HG03439 (cell line): Measurements from ENCODE around the gene ADD2.
"Not testable (repeated sequence)": the region's sequence is repeated elsewhere in the genome, so short reads cannot be mapped to it uniquely, and the experiment has no call there.

Experiments
- ATAC-seq: cut with Tn5 transposase; IDR thresholded peaks from one replicate; pipeline ENCODE4 v1.9.1; 2021; ENCODE audit warnings: mild to moderate bottlenecking, moderate library complexity; ENCODE audit not compliant: unreplicated experiment

ADD2 gene

GRCh38 chr2:70767699-70768589 lies at the start of gene ADD2:
TSS of gene ADD2 (minus strand) at chr2:70768200. CDS start at chr2:70706408, 61,792 bp downstream.
- no peak for ATAC-seq

GRCh38 chr2:70817284-70817954 lies 49.4 kb upstream of the ADD2 start:
- ATAC-seq = no peak

- ATAC-seq = no peak
Observed at GRCh38 chr2:70816726-70817125, 48.7 kb upstream of the ADD2 start.

- no peak for ATAC-seq
Observed at GRCh38 chr2:70808983-70809958, 41.3 kb upstream of the ADD2 start.

GRCh38 chr2:70807828-70808118 lies 39.8 kb upstream of the ADD2 start:
- no peak for ATAC-seq

GRCh38 chr2:70807102-70807827 lies 39.3 kb upstream of the ADD2 start:
- ATAC-seq = no peak

GRCh38 chr2:70806620-70807019 lies 38.6 kb upstream of the ADD2 start:
- ATAC-seq = no peak

GRCh38 chr2:70806013-70806412 lies 38.0 kb upstream of the ADD2 start:
- ATAC-seq = no peak

GRCh38 chr2:70801607-70802263 lies 33.7 kb upstream of the ADD2 start:
- ATAC-seq = no peak

- ATAC-seq = no peak
Observed at GRCh38 chr2:70799706-70800105, 31.7 kb upstream of the ADD2 start.

GRCh38 chr2:70797996-70798395 lies 30.0 kb upstream of the ADD2 start:
- not testable (repeated sequence) for ATAC-seq

GRCh38 chr2:70797506-70797905 lies 29.5 kb upstream of the ADD2 start:
- no peak for ATAC-seq

GRCh38 chr2:70796262-70796661 lies 28.3 kb upstream of the ADD2 start:
- no peak for ATAC-seq

GRCh38 chr2:70795164-70795995 lies 27.4 kb upstream of the ADD2 start:
- ATAC-seq = no peak

- no peak for ATAC-seq
Observed at GRCh38 chr2:70793450-70793849, 25.4 kb upstream of the ADD2 start.

- ATAC-seq = no peak
Observed at GRCh38 chr2:70790136-70790828, 22.3 kb upstream of the ADD2 start, which contains the start of gene FIGLA. TSS of gene FIGLA (minus strand) at chr2:70790643. CDS start at chr2:70790638, 5 bp downstream.

GRCh38 chr2:70789304-70790135 lies 21.5 kb upstream of the ADD2 start:
- ATAC-seq = no peak
